Germinal center (tissue), 1 donor: ENCODE measurements around the gene HSPA2.
"Not testable (repeated sequence)": the region's sequence is repeated elsewhere in the genome, so short reads cannot be mapped to it uniquely, and the experiment has no call there.

ENCODE experiments used
- DNase-seq: peaks from one replicate; pipeline ENCODE4 v3.0.0; 2012; ENCODE audit warnings: mixed read lengths, low spot score

Gene HSPA2

DNA sequence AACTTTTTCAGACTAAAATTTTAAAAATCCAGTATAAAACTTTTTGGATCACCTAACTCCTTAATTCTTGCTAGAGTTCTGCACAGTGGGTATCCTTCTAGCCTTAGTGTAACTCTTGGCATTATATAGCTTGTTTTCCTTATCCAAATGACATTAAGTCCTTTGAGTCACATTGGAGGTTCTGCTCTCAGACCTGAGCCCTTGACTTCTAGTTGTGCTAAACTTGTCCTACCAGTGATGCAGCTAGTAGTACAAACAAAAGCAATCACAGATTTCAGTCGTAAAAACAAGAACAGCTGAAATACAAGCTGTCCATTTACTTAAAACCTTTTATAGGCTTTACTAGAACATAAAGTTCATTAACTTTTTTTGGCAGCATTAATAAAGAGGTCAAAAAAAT is 25.5 kb upstream of the HSPA2 start:
- no peak for DNase-seq

DNA sequence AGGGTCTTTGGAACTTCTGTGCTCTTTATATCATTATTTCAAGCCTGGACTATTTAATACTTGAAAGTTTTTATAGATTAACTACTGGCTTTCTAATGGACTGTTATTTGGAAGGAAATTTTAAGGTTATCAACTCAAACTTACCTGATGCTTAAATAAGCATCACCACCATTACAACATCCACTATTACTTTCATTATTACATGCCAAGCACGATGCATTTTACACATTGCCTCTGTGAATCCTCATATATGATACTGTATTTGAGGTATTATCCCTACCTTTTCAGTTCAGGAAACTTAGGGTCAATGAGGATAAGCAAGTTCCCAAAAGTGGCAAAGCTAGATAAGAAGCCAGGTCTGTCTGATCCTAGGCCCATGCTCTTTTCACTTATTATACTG is 23.6 kb upstream of the HSPA2 start:
- DNase-seq = no peak

DNA sequence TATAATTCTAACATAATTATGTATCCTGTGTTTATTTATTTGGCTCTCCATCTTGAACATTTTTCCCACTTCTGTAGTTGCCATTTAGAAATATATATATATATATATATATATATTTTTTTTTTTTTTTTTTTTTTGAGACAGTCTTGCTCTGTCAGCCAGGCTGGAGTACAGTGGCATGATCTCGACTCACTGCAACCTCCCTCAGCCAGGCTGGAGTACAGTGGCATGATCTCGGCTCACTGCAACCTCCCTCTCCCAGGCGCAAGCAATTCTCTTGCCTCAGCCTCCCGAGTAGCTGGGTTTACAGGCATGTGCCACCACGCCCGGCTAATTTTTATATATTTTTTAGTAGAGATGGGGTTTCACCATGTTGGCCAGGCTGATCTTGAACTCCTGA is 22.9 kb upstream of the HSPA2 start:
- DNase-seq = not testable (repeated sequence)

DNA sequence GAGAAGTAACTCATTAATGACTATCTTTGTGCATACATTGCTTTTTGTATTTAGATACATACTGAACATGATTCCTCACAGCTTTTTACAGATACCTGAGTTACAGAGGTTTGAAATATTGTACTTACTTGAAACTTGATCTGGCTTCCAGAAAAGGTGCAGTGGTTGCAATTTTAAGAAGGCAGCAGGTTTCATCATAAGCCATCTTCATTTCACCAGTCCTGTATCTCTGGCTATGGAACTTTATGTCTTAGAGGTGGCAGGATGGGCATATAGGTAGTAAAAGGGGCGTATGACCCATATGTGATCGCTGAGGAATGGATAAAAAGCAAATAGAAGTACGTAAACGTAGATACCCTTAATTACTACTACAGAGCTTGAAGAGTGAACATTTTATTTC is 22.3 kb upstream of the HSPA2 start:
- DNase-seq = no peak

DNA sequence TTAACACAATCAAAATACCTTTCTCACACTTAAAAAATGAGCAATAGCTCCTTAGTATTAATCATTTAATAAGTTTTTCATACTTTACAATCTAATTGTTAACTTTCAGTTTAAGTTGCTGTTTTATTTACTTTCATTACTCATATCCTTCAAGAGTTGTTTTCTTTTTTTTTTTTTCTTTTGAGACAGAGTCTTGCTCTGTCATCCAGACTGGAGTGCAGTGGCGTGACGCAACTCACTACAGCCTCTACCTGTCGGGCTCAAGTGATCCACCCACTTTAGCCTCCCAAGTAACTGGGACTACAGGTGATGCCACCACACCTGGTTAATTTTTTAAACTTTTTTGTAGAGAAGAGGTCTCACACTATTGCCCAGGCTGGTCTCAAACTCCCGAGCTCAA is 19.8 kb upstream of the HSPA2 start:
- DNase-seq = no peak

DNA sequence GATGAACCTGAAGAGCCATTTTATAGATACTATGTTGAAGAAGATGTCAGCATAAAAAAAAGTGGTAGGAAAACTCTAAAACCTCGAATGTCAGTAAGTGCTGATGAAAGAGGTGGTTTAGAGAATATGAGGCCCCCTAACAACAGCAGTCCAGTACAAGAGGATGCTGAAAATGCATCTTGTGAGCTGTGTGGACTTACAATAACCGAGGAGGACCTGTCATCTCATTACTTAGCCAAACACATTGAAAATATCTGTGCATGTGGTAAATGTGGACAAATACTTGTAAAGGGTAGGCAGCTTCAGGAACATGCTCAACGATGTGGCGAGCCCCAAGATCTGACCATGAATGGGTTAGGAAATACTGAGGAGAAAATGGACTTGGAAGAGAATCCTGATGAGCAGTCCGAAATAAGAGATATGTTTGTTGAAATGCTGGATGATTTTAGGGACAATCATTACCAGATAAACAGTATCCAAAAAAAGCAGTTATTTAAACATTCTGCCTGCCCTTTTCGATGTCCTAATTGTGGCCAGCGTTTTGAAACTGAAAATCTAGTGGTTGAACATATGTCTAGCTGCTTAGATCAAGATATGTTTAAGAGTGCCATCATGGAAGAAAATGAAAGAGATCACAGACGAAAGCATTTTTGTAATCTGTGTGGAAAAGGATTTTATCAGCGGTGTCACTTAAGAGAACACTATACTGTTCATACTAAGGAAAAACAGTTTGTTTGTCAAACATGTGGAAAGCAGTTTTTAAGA is 17.8 kb upstream of the HSPA2 start:
- DNase-seq = no peak

DNA sequence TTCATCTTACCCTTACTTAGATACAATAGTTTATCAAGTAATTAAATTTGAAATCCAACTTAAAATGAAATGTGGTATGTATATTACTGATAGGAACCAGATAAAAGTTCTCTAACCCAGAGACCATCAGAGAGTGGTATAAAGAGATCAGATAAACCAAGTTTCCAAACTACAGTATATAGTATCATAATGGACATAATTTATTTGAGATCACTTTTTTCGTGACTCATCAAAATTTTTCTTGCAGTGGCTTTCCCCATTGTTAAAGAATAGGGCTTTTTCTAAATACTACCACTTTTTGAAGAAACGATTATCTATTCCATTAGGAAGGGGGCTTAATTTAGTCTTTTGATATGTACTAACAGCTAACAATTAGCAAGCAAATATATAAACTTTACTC is 15.2 kb upstream of the HSPA2 start:
- DNase-seq = no peak

DNA sequence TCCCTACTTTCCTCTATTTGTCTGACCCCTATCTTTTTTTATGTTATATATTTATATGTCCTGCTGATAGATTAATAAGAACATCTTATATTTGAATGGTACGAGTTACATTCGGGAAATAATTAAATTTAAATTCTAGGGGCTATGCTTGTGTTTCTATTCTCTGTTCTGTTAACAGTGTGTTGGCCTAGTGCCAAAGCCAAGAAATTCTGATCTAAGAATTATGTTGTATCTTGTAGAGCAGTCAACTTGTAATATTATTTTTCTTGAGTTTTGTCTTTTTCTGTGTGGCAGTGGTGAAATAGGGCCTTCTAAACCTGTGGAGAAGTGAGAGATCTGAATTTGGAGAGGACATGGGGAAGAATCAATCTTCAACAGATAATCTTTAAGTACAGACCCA is 9.0 kb upstream of the HSPA2 start:
- DNase-seq = no peak

DNA sequence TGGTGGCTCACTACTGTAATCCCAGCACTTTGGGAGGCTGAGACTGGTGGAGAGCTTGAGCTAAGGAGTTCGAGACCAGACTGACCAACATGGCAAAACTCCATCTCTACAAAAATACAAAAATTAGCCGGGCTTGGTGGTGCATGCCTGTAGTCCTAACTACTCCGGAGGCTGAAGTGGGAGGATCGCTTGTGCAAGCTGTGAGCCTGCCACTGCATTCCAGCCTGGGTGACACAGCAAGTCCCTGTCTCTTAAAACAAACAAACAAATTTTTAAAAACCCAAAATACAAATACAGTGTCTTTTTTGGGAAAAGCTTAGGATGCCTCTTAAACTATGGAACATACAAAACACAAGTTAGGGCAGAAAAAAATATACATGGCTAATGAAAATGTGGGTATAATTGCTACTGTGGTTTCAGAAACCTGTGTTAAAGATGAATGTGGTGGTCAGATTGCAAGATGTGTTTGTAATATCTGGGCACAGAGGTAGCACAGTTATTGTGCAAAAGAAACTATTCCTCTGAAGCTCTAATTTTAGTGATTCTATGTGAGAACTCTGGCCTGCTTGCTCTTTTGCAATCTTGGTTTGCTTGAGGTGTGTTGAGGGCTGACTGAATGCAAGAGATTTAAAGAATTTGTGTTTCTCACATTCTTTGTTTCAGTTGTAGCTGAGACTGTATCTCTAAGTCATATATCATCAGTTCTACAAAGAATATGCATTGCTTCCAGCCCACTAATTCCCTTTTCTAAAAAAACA is 3.9 kb upstream of the HSPA2 start:
- no peak for DNase-seq

DNA sequence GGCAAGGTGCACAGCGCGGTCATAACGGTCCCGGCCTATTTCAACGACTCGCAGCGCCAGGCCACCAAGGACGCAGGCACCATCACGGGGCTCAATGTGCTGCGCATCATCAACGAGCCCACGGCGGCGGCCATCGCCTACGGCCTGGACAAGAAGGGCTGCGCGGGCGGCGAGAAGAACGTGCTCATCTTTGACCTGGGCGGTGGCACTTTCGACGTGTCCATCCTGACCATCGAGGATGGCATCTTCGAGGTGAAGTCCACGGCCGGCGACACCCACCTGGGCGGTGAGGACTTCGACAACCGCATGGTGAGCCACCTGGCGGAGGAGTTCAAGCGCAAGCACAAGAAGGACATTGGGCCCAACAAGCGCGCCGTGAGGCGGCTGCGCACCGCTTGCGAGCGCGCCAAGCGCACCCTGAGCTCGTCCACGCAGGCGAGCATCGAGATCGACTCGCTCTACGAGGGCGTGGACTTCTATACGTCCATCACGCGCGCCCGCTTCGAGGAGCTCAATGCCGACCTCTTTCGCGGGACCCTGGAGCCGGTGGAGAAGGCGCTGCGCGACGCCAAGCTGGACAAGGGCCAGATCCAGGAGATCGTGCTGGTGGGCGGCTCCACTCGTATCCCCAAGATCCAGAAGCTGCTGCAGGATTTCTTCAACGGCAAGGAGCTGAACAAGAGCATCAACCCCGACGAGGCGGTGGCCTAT is 875 bp downstream of the HSPA2 start:
- DNase-seq = no peak

DNA sequence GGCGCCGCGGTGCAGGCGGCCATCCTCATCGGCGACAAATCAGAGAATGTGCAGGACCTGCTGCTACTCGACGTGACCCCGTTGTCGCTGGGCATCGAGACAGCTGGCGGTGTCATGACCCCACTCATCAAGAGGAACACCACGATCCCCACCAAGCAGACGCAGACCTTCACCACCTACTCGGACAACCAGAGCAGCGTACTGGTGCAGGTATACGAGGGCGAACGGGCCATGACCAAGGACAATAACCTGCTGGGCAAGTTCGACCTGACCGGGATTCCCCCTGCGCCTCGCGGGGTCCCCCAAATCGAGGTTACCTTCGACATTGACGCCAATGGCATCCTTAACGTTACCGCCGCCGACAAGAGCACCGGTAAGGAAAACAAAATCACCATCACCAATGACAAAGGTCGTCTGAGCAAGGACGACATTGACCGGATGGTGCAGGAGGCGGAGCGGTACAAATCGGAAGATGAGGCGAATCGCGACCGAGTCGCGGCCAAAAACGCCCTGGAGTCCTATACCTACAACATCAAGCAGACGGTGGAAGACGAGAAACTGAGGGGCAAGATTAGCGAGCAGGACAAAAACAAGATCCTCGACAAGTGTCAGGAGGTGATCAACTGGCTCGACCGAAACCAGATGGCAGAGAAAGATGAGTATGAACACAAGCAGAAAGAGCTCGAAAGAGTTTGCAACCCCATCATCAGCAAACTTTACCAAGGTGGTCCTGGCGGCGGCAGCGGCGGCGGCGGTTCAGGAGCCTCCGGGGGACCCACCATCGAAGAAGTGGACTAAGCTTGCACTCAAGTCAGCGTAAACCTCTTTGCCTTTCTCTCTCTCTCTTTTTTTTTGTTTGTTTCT is 1.7 kb downstream of the HSPA2 start:
- peak; percentile 14 for DNase-seq

DNA sequence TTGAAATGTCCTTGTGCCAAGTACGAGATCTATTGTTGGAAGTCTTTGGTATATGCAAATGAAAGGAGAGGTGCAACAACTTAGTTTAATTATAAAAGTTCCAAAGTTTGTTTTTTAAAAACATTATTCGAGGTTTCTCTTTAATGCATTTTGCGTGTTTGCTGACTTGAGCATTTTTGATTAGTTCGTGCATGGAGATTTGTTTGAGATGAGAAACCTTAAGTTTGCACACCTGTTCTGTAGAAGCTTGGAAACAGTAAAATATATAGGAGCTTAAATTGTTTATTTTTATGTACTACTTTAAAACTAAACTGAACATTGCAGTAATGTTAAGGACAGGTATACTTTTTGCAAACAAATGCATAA is 2.3 kb downstream of the HSPA2 start:
- no peak for DNase-seq

DNA sequence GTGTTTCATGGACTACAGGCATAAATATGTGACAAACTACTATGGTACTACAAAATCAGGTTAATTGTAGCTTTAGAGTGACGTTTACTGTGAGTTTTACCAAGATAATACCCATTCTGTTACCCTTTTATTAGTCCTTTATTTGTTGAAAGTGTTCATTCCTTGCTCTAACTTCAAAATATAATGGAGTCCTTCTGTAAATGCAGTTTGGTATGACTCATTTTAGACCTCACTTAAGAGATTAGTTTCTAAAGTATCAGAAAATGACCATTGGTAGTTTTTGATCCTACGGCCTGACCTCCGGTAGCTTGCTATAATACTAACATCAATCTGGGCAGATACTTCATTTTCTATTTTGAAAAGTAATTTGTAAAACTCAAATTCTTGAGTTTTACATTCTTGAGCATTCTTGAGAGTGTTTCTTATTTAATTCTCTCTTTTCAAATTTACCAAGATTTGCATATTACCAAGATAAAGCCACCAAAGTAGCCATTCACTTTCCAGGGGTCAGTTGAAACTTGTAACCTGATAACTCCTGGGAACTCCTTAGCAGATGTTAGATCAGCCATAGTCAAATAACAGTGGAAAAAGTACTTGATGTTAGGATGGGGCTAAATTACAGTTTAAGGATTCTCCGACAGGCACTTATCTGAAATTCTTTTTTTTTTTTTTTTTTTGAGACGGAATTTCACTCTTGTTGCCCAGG is 4.2 kb downstream of the HSPA2 start:
- DNase-seq = no peak

DNA sequence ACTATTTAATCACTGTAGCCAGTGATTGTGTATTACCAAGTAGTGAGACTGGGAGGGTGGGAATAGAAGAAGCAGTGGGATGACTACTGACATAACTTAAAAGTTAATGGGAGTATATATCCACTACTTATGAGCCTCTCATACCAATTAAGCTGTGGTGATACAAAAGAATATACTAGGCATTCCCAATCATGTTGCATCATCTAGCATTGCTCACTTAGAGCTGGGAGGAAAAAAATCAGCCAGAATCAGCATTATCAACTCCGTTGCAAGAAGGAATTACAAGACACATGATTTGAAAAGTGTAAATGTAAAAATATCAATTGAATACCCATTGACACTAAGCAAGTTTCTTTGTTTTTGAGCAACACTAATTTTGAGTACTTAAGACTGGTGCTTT is 8.5 kb downstream of the HSPA2 start:
- DNase-seq = no peak

DNA sequence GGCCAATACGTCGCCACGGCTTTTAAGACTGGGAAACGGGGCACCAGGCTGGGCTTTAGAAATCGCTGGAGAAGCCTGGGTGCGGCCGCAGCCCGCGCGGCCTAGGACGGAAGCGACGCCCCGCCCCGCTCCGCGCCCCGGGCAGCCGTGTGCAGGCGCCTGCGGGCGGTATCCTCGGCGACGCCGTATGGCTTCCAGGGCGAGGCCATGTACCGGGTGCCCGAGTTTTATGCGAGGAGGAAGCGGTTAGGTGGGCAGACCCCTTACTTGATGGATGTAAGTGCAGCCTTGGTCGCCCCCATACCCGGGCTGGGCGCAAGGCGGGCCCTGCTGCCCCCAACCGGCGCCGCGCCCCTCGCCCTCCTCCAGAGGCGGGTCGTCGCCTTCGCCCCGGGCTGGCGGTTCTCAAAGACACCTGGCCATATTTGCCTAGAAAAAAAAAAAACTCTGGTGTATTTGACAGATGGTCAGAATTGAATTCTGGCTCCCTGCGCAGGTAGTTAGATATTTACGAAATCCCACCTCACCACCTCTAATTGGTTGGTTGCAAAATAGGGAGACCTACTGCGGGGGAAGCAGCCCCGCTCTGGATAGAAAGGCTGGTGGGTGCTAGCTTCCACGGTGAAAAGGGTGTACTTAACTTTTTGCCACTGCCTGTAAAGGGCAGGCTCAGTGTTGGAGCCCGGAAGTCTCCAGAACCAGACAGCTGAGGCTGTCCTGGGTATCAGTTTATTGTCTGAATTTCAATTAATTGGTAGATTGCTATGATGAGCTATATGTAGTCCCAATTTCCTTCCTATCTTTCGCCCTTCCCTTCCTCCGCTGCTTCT is 9.5 kb downstream of the HSPA2 start, which contains the start of gene PPP1R36:
Gene PPP1R36, plus strand, starts transcription at position 171 of the 830 bp plus-strand sequence. Its CDS starts 37 bp downstream, at position 208.
- peak; percentile 66 for DNase-seq

DNA sequence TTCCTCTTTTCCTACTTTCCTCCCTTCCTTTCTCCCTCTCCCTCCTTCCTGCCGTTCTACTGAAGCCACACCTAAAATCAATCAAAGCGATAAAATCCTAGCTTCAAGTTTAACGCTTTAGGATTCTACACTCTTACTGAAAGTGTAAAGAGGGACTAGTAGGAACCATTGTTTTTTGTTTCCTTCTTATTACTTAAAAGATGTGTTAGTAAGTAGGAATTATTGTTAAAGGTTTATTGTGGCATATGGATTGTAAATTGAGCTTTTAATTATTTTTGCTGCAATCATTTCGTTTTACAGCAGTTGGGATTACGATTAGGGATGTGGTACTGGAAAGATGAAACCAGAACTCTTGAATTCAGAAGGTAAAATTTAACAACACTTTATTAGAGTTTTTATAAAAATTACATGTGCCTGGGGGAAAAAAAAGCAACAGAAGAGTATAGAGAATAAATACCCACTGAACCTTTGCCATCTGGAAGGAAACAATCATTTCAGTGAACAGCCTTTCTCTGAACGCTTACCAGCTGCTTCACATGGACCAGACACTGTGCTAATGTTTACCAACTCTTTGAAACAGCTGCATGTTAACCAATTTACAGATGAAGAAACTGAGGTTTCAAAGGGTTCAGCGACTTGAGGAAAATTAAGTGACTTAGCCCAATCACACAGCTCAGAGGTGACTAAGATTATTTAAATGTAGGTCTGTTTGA is 10.2 kb downstream of the HSPA2 start:
- DNase-seq = no peak

DNA sequence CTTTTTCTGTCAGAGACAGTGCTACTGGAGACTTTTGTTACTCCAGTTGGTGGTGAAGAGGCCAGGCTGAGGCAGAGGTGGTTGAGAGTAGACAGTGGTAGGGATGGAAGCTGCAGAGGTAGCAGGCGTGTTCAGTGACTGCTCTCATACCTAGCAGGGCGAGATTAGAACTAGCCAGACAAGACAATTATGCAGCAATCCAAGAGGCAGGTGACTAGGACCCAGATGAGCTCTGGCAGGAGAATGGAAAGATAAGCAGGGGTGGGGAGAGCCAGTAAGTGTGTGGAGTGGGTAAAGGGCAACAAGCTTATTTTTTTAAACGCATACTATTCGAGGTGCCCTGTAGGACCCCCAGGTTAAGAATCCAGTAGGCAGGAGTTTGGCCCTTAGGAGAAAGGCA is 14.0 kb downstream of the HSPA2 start:
- no peak for DNase-seq

DNA sequence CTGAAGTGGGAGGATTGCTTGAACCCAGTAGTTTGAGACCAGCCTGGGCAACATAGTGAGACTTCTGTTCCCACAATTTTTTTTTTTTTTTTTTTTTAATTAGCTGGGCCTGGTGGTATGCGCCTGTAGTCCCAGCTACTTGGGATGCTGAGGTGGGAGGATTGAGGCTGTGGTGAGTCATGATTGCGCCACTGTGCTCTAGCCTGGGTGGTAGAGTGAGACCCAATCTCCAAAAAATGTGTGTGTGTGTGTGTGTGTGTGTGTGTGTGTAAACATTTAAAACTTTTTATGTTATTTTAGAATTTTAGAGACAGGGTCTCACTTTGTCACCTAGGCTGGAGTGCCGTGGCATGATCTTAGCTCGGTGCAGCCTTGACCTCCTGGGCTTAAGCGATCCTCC is 16.0 kb downstream of the HSPA2 start:
- DNase-seq = no peak

DNA sequence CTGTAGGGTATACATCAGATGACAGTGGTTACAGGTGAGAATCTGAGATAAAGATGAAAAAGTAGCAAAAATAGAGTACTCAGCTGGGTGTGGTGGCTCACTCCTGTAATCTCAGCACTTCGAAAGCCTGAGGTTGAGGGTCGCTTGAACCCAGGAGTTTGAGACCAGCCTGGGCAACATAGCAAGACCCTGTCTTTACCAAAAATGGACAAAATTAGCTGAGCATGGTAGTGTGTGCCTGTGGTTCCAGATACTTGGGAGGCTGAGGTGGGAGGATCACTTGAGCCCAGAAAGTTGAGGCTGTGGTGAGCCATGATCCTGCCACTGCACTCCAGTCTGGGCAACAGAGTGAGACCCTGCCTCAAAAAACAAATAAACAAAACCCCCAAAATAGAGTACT is 17.7 kb downstream of the HSPA2 start:
- DNase-seq = not testable (repeated sequence)

DNA sequence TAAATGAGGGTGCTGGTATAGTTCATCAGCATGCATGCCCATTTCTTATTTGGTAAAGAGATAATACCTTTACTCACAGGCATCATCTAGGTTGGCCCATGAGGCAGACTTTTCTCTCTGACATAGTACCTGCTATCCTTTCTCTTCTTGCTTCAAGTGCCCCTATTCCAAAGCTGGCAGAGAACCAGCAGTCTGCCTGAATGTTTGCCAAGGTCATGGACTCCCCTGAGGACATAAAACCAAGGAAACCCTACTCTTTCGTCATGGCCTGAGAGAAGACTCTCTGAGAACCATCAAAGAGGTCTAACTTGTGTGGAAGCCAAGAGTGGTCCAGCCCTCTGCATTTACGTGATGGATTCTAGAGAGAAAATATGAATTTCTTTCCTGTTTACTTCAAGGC is 21.1 kb downstream of the HSPA2 start:
- DNase-seq = no peak
